Progenitor cell of endocrine pancreas (in vitro differentiated cells): ENCODE data around the gene NKX1-2. TPM values are rescaled to one million over a fixed set of nuclear protein-coding genes. Genes with fewer than 3 reads are reported as not detected.

Source experiments
- DNase-seq: peaks from one replicate; pipeline ENCODE4 v3.0.0; 2021; ENCODE audit warnings: low spot score; ENCODE audit not compliant: unreplicated experiment
- H3K27ac Mint-ChIP-seq: 2 replicates; pipeline ENCODE4 v1.8.0; 2021; ENCODE audit warnings: mild to moderate bottlenecking, moderate library complexity, mixed read lengths
- H3K27me3 Mint-ChIP-seq: 2 replicates; pipeline ENCODE4 v1.8.0; 2021; ENCODE audit warnings: mixed read lengths
- H3K36me3 Mint-ChIP-seq: 2 replicates; pipeline ENCODE4 v1.8.0; 2022; ENCODE audit warnings: mixed read lengths; ENCODE audit not compliant: insufficient read depth
- H3K4me1 Mint-ChIP-seq: 2 replicates; pipeline ENCODE4 v1.8.0; 2021; ENCODE audit warnings: low read depth, mixed read lengths
- H3K4me3 Mint-ChIP-seq: 2 replicates; pipeline ENCODE4 v1.8.0; 2021; ENCODE audit warnings: low read depth, mild to moderate bottlenecking, moderate library complexity, mixed read lengths
- H3K9me3 Mint-ChIP-seq: 2 replicates; pipeline ENCODE4 v1.8.0; 2021; ENCODE audit warnings: low read depth, mixed read lengths
- total RNA-seq: library from RNA; stranded (reverse); gene quantifications from 2 replicates; pipeline ENCODE4 v1.2.1, GENCODE V29; 2021
- TF ChIP-seq, protein P1 (sequence below): fragments of 200-600 bp; sonication (generic); IDR thresholded peaks from one replicate; pipeline ENCODE4 v1.5.0; 2021; ENCODE audit warnings: antibody characterized with exemption, mild to moderate bottlenecking; ENCODE audit not compliant: unreplicated experiment

NKX1-2 gene
- total RNA-seq, 1 donor from 2014 or later: not detected

DNA sequence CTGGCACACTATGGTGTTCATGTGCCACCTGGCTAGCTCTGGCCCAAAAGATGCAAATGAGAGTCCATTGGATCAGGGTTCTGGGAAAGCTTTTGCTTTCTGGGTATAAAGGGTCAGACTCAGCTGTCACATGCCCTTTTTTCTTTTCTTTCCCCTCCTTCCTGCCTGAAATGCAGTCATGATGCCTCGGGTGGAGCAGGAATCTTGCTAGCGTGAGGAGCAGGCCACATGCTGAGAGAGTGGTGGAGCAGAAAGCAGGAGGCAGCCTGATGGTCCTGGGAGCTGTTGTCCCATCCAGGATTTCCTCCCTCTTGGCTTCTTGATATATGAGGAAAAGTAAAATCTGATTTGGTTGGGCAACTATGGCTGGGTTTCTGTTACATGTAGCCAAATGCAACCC, 9.1 kb upstream of the NKX1-2 start:
- DNase-seq: no peak
- Mint-ChIP-seq H3K27me3 (peaks cover 48% of the 10 kb centered on the region), H3K27ac (no peak overlapping the region), H3K9me3 (no peaks in the 10 kb centered on the region), H3K4me3 (no peak overlapping the region), H3K4me1 (peaks cover 5% of the 10 kb centered on the region), H3K36me3 (no peaks in the 10 kb centered on the region)
- TF ChIP-seq, protein P1, sequence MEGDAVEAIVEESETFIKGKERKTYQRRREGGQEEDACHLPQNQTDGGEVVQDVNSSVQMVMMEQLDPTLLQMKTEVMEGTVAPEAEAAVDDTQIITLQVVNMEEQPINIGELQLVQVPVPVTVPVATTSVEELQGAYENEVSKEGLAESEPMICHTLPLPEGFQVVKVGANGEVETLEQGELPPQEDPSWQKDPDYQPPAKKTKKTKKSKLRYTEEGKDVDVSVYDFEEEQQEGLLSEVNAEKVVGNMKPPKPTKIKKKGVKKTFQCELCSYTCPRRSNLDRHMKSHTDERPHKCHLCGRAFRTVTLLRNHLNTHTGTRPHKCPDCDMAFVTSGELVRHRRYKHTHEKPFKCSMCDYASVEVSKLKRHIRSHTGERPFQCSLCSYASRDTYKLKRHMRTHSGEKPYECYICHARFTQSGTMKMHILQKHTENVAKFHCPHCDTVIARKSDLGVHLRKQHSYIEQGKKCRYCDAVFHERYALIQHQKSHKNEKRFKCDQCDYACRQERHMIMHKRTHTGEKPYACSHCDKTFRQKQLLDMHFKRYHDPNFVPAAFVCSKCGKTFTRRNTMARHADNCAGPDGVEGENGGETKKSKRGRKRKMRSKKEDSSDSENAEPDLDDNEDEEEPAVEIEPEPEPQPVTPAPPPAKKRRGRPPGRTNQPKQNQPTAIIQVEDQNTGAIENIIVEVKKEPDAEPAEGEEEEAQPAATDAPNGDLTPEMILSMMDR: no peak

DNA sequence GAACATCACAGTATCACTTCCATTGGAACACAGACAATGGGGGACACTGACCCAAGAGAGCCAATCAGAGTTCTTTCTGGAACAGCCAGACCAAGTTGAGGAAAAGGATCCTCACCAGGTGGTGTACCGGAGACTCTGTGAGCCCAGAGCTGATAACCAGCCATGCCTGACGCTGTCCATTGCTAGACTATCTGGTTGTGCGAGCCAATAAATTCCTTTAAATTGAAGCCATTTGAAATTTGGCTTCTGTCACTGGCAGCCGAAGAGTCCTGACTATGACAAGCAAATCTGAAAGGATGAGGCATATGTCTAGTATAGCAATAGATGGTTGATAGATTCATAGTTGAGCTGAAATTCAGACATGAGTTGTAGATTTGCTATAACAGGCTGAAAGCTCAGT, 8.6 kb upstream of the NKX1-2 start:
- H3K36me3 Mint-ChIP-seq: no peaks in the 10 kb centered on the region
- peaks cover 6% of the 10 kb centered on the region for H3K4me1 Mint-ChIP-seq
- no peak for DNase-seq
- peaks cover 52% of the 10 kb centered on the region for H3K27me3 Mint-ChIP-seq
- TF ChIP-seq, protein P1: no peak
- H3K9me3 Mint-ChIP-seq: no peaks in the 10 kb centered on the region
- no peak overlapping the region for H3K4me3 Mint-ChIP-seq
- H3K27ac Mint-ChIP-seq: no peak overlapping the region

DNA sequence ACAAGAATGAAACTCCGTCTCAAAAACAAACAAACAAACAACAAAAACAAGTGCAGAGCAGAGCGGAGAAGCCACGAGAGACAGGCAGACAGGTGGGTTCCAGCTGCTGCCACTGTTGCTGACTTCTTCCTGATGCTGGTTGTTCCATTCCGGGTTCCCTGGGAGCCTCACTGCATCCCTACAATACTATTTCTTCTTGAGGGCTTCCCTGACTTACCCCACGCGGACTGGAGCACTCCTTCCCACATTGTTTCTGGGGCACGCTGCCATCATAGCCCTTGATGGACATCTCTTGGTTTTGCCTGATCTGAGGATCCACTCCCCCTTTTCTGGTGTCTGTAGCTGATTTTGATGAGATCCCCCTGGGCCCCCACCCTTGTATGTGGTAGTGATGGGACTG, 5.6 kb upstream of the NKX1-2 start:
- Mint-ChIP-seq H3K4me3 (no peak overlapping the region), H3K4me1 (peaks cover 9% of the 10 kb centered on the region), H3K27ac (no peak overlapping the region), H3K9me3 (no peaks in the 10 kb centered on the region), H3K27me3 (peaks cover 78% of the 10 kb centered on the region), H3K36me3 (no peaks in the 10 kb centered on the region)
- TF ChIP-seq, protein P1: no peak
- DNase-seq: no peak

DNA sequence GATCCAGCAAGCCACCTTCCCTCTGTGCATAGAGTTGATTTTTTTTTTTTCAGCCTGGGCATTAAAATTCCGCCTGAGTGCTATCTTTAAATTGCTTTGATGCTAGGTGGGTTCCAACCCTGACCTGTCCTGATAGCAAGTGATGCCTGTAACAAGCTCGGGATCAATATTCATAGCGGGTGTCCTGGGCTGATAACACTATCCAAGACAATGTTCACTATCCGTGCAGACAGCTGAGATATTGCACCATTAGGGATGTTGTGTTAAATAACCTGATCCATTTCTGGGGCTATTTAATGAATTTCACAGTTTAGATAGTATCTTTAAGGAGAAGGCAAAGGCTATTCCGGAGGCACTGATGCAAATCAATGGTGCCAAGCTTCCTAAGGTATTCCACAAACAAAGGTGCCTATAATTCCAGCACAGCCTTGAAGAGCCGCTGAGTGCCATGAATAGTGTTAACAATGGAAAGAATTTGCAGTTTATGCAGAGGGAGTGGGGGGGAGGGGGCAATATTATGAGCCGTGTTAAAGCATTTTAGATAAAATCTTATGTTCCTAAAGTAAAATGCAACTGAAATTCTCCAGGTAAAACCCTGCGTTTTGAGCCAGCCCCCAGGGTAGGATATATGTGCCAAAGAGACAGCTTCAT, 4.2 kb upstream of the NKX1-2 start:
- no peak for DNase-seq
- peaks cover 82% of the 10 kb centered on the region for H3K27me3 Mint-ChIP-seq
- no peaks in the 10 kb centered on the region for H3K36me3 Mint-ChIP-seq
- TF ChIP-seq, protein P1: no peak
- H3K9me3 Mint-ChIP-seq: no peaks in the 10 kb centered on the region
- H3K27ac Mint-ChIP-seq: no peak overlapping the region
- no peak overlapping the region for H3K4me3 Mint-ChIP-seq
- peaks cover 15% of the 10 kb centered on the region for H3K4me1 Mint-ChIP-seq

DNA sequence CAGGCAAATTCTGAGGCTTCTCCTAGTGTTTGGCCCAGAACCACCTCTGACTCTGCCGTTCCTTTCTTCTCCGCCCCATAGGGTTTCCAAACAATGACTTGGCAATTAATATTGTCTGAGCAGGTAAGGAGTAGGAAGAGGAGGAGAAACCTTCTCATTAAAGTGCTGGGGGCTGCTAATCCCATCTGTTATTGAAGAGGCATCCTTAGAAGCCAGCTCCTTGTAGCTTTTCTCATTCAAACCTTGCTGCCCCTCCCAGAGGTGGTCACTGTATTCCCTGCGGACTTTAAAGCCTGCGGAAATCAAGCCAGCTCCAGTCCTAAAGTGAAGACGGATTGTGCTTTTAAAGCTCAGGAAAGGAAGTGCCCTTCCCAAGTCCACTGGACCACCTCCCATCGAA, 1.4 kb upstream of the NKX1-2 start:
- Mint-ChIP-seq H3K36me3 (no peaks in the 10 kb centered on the region), H3K27me3 (peaks cover 88% of the 10 kb centered on the region), H3K9me3 (no peaks in the 10 kb centered on the region), H3K4me1 (peaks cover 20% of the 10 kb centered on the region), H3K27ac (no peak overlapping the region), H3K4me3 (peak overlapping the region; percentile 8)
- no peak for DNase-seq
- TF ChIP-seq, protein P1: no peak
